ENCODE data around the gene TTLL8. TPM values are rescaled to one million over a fixed set of nuclear protein-coding genes. Genes with fewer than 3 reads are reported as not detected.

TTLL8 gene
- total RNA-seq, 1 experiment from 2014 or later = not detected

DNA sequence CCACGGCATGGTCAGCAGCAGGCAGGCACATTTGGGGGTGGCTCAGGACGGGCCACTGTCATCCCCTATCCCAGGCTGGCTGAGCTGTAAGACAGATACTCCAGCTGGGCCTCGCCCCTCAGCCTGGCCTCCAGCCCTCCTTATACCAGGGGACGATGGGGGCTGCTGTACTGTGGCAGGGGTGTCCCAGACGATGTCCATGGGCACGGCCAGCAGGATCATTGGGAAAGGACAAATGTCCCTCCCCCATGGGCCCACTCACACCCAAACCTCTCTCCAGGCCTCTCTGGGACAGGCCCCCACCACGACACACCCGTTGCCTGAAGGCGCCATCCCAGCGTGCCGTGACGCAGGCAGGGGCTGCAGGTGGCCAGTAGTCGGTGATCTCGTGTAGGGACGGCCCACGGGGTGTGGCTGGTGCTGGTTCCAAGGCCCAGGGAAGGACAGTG is 44.0 kb downstream of the TTLL8 start:
- intact Hi-C loops (cut with micrococcal nuclease) = no loop called here
- CTCF ChIA-PET = interaction anchor here (1.4 kb wide), 1 partner anchor 16 kb away, joined by 3 read pairs; no protein-coding TSS in a partner anchor
- no TSS peak for BruUV-seq (replicated peaks)
- ATAC-seq = no peak; the same call in 1 of the 2 replicates
- Histone ChIP-seq H3K27me3 (ENCODE audit: insufficient read depth, low read length) (no peaks in the 10 kb centered on the region), H3K4me2 (ENCODE audit: low read length) (no peak overlapping the region), H3K4me1 (ENCODE audit: control insufficient read depth in 1 of 2, insufficient read depth in 2 of 2, low read length in 2 of 2) (peaks cover 0 to 8% of the 10 kb centered on the region in 2 experiments; a peak in 1 of 4 replicates), H3K9ac (ENCODE audit: low read length) (no peak overlapping the region), H3K27ac (ENCODE audit: low read depth, low read length) (no peak overlapping the region), H4K20me1 (ENCODE audit: insufficient read depth) (no peaks in the 10 kb centered on the region), H3K9me3 (ENCODE audit: control insufficient read depth in 1 of 2, insufficient read depth in 1 of 2, low read depth in 1 of 2, low read length in 2 of 2) (no peaks in the 10 kb centered on the region), H3K36me3 (ENCODE audit: control insufficient read depth in 1 of 2, insufficient read depth in 2 of 2, low read length in 2 of 2) (no peaks in the 10 kb centered on the region), H3K79me2 (ENCODE audit: insufficient read depth, low read length) (no peaks in the 10 kb centered on the region), H3K4me3 (replicated peaks in 1 of 2; ENCODE audit: low read depth in 1 of 2, low read length in 2 of 2) (no peak overlapping the region), H3K9me2 (ENCODE audit: insufficient read depth) (no peaks in the 10 kb centered on the region), H2AFZ (ENCODE audit: low read depth, low read length, poor library complexity, severe bottlenecking) (no peak overlapping the region)
- RAD21 ChIA-PET (ENCODE audit: low non-redundant PET in 1 of 2, low total read pairs in 2 of 2, uncharacterized antibody in 2 of 2, unreplicated experiment in 2 of 2) = no interaction called here
- POLR2A ChIA-PET = interaction anchor here (0.7 kb wide), 1 partner anchor 25 kb away, joined by 5 read pairs; no protein-coding TSS in a partner anchor
- no peak for DNase-seq (ENCODE audit: low read depth, low spot score)
- TF ChIP-seq SIN3A (IDR thresholded peaks at IDR 0.05; ENCODE audit: low read depth) = no peak
- no peak for TF ChIP-seq SRF (IDR thresholded peaks at IDR 0.05; ENCODE audit: low read depth)
- TF ChIP-seq RAD21 (IDR thresholded peaks at IDR 0.05; ENCODE audit: low read depth) = no peak
- no peak for TF ChIP-seq EZH2 (IDR thresholded peaks at IDR 0.05)
- TF ChIP-seq CBX3 (IDR thresholded peaks at IDR 0.05; ENCODE audit: low read depth) = no peak
- no peak for TF ChIP-seq POLR2A (IDR thresholded peaks at IDR 0.05; ENCODE audit: borderline replicate concordance, extremely low read depth, insufficient read depth, insufficient read length)

DNA sequence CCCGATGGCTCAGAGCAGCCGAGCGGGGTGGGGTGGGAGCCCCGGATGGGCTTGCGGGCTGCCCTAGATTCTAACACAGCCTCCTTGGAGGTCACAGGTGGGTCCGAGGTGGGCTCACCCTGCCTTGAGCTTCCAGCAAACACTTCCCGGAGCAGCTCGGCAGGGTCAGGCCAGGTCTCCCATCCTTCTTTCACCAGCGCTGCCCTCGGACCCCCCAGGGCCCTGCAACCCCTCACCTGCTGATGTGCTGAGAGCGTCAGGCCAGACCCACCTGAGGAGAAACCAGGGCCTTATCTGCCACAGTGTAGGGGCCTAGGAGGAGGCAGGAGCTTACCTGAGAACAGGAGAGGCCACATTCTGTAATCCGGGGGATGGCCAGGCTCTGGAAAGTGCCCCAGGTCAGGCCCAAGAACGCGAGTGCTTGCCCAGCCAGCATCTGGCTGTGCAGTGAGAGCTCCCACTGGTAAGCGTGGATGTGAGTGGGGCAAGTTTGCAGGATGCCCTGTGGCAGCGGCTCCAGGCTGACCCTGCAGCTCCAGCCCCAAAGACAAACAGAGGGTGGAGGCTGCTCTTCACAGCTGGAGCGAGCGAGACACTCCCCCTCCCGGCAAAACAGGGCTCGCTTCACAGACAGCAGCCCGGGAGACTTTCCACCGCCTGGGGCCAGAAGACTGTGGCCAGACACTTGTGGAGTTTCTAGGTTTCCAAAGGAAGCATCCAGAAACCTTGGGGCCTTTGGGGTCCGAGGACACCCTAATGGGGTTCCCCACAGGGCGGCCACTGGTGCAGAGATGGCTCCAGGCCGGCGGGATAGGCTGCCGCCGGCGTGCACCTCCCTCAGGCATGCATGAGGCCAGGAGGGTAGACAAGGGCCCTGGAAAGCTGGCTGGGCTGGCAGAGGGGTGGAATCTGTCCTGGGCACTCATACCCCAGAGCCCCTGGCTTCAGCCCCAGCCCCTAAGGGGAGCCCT is 45.6 kb downstream of the TTLL8 start, which contains the start of gene IL17REL:
Gene IL17REL (minus strand): TSS at position 555 of the 971 bp plus-strand sequence. CDS start 119 bp downstream, at position 436.
- RAD21 ChIA-PET (ENCODE audit: low non-redundant PET in 1 of 2, low total read pairs in 2 of 2, uncharacterized antibody in 2 of 2, unreplicated experiment in 2 of 2) = no interaction called here
- Histone ChIP-seq H3K9me2 (ENCODE audit: insufficient read depth) (no peaks in the 10 kb centered on the region), H3K27ac (ENCODE audit: low read depth, low read length) (no peak within 1 kb of the TSS), H3K4me1 (ENCODE audit: control insufficient read depth in 1 of 2, insufficient read depth in 2 of 2, low read length in 2 of 2) (peaks cover 0 to 8% of the 10 kb centered on the region in 2 experiments; a peak in 1 of 4 replicates), H3K27me3 (ENCODE audit: insufficient read depth, low read length) (no peaks in the 10 kb centered on the region), H3K36me3 (ENCODE audit: control insufficient read depth in 1 of 2, insufficient read depth in 2 of 2, low read length in 2 of 2) (no peaks in the 10 kb centered on the region), H3K4me3 (replicated peaks in 1 of 2; ENCODE audit: low read depth in 1 of 2, low read length in 2 of 2) (no peak within 1 kb of the TSS), H3K9ac (ENCODE audit: low read length) (no peak within 1 kb of the TSS), H3K79me2 (ENCODE audit: insufficient read depth, low read length) (no peaks in the 10 kb centered on the region), H4K20me1 (ENCODE audit: insufficient read depth) (no peaks in the 10 kb centered on the region), H3K4me2 (ENCODE audit: low read length) (no peak within 1 kb of the TSS), H2AFZ (ENCODE audit: low read depth, low read length, poor library complexity, severe bottlenecking) (no peak within 1 kb of the TSS), H3K9me3 (ENCODE audit: control insufficient read depth in 1 of 2, insufficient read depth in 1 of 2, low read depth in 1 of 2, low read length in 2 of 2) (no peaks in the 10 kb centered on the region)
- POLR2A ChIA-PET = no interaction called here
- no peak for ATAC-seq
- DNase-seq (ENCODE audit: low read depth, low spot score) = no peak
- CTCF ChIA-PET = interaction anchor here (1.4 kb wide), 1 partner anchor 18 kb away, joined by 3 read pairs; no protein-coding TSS in a partner anchor
- BruUV-seq (replicated peaks) = no TSS peak
- no peak for TF ChIP-seq SP1 (IDR thresholded peaks at IDR 0.05; ENCODE audit: low read depth)
- TF ChIP-seq, protein P1, sequence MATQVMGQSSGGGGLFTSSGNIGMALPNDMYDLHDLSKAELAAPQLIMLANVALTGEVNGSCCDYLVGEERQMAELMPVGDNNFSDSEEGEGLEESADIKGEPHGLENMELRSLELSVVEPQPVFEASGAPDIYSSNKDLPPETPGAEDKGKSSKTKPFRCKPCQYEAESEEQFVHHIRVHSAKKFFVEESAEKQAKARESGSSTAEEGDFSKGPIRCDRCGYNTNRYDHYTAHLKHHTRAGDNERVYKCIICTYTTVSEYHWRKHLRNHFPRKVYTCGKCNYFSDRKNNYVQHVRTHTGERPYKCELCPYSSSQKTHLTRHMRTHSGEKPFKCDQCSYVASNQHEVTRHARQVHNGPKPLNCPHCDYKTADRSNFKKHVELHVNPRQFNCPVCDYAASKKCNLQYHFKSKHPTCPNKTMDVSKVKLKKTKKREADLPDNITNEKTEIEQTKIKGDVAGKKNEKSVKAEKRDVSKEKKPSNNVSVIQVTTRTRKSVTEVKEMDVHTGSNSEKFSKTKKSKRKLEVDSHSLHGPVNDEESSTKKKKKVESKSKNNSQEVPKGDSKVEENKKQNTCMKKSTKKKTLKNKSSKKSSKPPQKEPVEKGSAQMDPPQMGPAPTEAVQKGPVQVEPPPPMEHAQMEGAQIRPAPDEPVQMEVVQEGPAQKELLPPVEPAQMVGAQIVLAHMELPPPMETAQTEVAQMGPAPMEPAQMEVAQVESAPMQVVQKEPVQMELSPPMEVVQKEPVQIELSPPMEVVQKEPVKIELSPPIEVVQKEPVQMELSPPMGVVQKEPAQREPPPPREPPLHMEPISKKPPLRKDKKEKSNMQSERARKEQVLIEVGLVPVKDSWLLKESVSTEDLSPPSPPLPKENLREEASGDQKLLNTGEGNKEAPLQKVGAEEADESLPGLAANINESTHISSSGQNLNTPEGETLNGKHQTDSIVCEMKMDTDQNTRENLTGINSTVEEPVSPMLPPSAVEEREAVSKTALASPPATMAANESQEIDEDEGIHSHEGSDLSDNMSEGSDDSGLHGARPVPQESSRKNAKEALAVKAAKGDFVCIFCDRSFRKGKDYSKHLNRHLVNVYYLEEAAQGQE (IDR thresholded peaks at IDR 0.05; ENCODE audit: low read depth) = no peak
- no peak for TF ChIP-seq EZH2 (IDR thresholded peaks at IDR 0.05)
- TF ChIP-seq ZFX (IDR thresholded peaks at IDR 0.05) = no peak
- TF ChIP-seq JUND (IDR thresholded peaks at IDR 0.05) = no peak
- TF ChIP-seq EGR1 (IDR thresholded peaks at IDR 0.05; ENCODE audit: low read depth) = no peak
- TF ChIP-seq, protein P2, sequence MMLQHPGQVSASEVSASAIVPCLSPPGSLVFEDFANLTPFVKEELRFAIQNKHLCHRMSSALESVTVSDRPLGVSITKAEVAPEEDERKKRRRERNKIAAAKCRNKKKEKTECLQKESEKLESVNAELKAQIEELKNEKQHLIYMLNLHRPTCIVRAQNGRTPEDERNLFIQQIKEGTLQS (IDR thresholded peaks at IDR 0.05) = no peak
- TF ChIP-seq SRF (IDR thresholded peaks at IDR 0.05; ENCODE audit: low read depth) = no peak
- no peak for TF ChIP-seq SIN3A (IDR thresholded peaks at IDR 0.05; ENCODE audit: low read depth)
- intact Hi-C loops (cut with micrococcal nuclease) = no loop called here

All from HCT116 (cell line).